IMR-90 (cell line): ENCODE data around the gene CALHM6. TPM values are rescaled to one million over a fixed set of nuclear protein-coding genes. Genes with fewer than 3 reads are reported as not detected.

Experiments
- ATAC-seq: fragments of 200-7000 bp; cut with Tn5 transposase; 2 replicates; pipeline ENCODE4 v1.9.1; 2020; ENCODE audit warnings: low read depth, mild to moderate bottlenecking, moderate library complexity
- BruUV-seq: library from RNA; stranded (reverse); fragments of 400-500 nt; replicated peaks from 2 replicates; lab custom pipeline; 2021; lab: Mats Ljungman, UMichigan
- CTCF ChIA-PET: fragments of 300-600 bp; formaldehyde crosslinking; extraction: SDS; loops from one replicate; lab custom pipeline; 2021; ENCODE audit warnings: antibody characterized with exemption; lab: Yijun Ruan, JAX
- POLR2A ChIA-PET: fragments of 300-600 bp; sonication (Branson Sonifier 250); formaldehyde crosslinking; loops from one replicate; lab custom pipeline; 2022; ENCODE audit warnings: antibody characterized with exemption; ENCODE audit not compliant: unreplicated experiment; lab: Charles Lee
- DNase-seq: peaks from one replicate; pipeline ENCODE4 v3.0.0; 2013
- H2AFZ ChIP-seq: replicated peaks from 2 replicates; pipeline ENCODE3; 2013; ENCODE audit warnings: low read length, mild to moderate bottlenecking; ENCODE audit not compliant: poor library complexity
- H2AK5ac ChIP-seq: 2 replicates; pipeline ENCODE4 v1.6.1; 2013; ENCODE audit warnings: low read depth, low read length, inconsistent platforms
- H2AK9ac ChIP-seq: replicated peaks from 2 replicates; pipeline ENCODE3; 2013; ENCODE audit warnings: mild to moderate bottlenecking, low read depth, low read length, moderate library complexity; ENCODE audit not compliant: poor library complexity
- H2BK120ac ChIP-seq: 2 replicates; pipeline ENCODE4 v1.6.1; 2013; ENCODE audit warnings: low read depth, low read length, inconsistent platforms
- H2BK15ac ChIP-seq: 3 replicates; pipeline ENCODE4 v1.6.1; 2013; ENCODE audit warnings: low read depth, low read length, inconsistent platforms
- H2BK20ac ChIP-seq: 2 replicates; pipeline ENCODE4 v1.6.1; 2013; ENCODE audit warnings: low read depth, mild to moderate bottlenecking, inconsistent platforms, low read length, moderate library complexity
- H2BK5ac ChIP-seq: 2 replicates; pipeline ENCODE4 v1.6.1; 2013; ENCODE audit warnings: mild to moderate bottlenecking, low read depth, low read length, inconsistent platforms; ENCODE audit not compliant: poor library complexity, severe bottlenecking
- H3K14ac ChIP-seq: replicated peaks from 2 replicates; pipeline ENCODE4 v1.6.1; 2013; ENCODE audit warnings: low read depth, low read length, inconsistent platforms
- H3K18ac ChIP-seq: 2 replicates; pipeline ENCODE4 v1.6.1; 2013; ENCODE audit warnings: low read depth, low read length, control low read depth
- H3K23ac ChIP-seq: 2 replicates; pipeline ENCODE4 v1.6.1; 2013; ENCODE audit warnings: low read depth, low read length, inconsistent platforms
- H3K27ac ChIP-seq: 2 replicates; pipeline ENCODE4 v1.5.1; 2013; ENCODE audit warnings: mild to moderate bottlenecking, control low read depth, low read length; ENCODE audit not compliant: insufficient read depth
- H3K27me3 ChIP-seq: 2 replicates; pipeline ENCODE4 v1.6.1; 2013; ENCODE audit warnings: low read length; ENCODE audit not compliant: control insufficient read depth, insufficient read depth
- H3K36me3 ChIP-seq: 2 replicates; pipeline ENCODE4 v1.6.1; 2013; ENCODE audit warnings: low read length, mixed read lengths; ENCODE audit not compliant: control insufficient read depth, insufficient read depth
- H3K4ac ChIP-seq: 2 replicates; pipeline ENCODE4 v1.6.1; 2013; ENCODE audit warnings: low read depth, low read length, inconsistent platforms
- H3K4me1 ChIP-seq: 2 replicates; pipeline ENCODE4 v1.6.1; 2013; ENCODE audit warnings: low read length, mixed read lengths; ENCODE audit not compliant: control insufficient read depth, insufficient read depth
- H3K4me2 ChIP-seq: 2 replicates; pipeline ENCODE4 v1.6.1; 2013; ENCODE audit warnings: low read depth, mild to moderate bottlenecking, control low read depth, low read length, moderate library complexity
- H3K4me3 ChIP-seq: 2 replicates; pipeline ENCODE4 v1.5.1; 2013; ENCODE audit warnings: low read depth, mild to moderate bottlenecking, control low read depth, low read length, moderate library complexity; ENCODE audit not compliant: insufficient read depth
- H3K56ac ChIP-seq: 2 replicates; pipeline ENCODE4 v1.6.1; 2013; ENCODE audit warnings: low read length, inconsistent platforms; ENCODE audit not compliant: insufficient read depth; ENCODE audit errors: extremely low read depth
- H3K79me1 ChIP-seq, 2 experiments: 2 replicates each; pipeline ENCODE4 v1.6.1; 2013; ENCODE audit warnings: low read length in 2 of 2, inconsistent platforms in 1 of 2, low read depth in 1 of 2
- H3K9ac ChIP-seq: 2 replicates; pipeline ENCODE4 v1.6.1; 2013; ENCODE audit warnings: low read depth, low read length, control low read depth
- H3K9me1 ChIP-seq: 2 replicates; pipeline ENCODE4 v1.6.1; 2013; ENCODE audit warnings: low read length, inconsistent platforms; ENCODE audit not compliant: insufficient read depth
- H3K9me3 ChIP-seq: 2 replicates; pipeline ENCODE4 v1.6.1; 2013; ENCODE audit warnings: low read length; ENCODE audit not compliant: control insufficient read depth, insufficient read depth
- H4K20me1 ChIP-seq: 2 replicates; pipeline ENCODE4 v1.6.1; 2013; ENCODE audit warnings: low read length, inconsistent platforms; ENCODE audit not compliant: insufficient read depth
- H4K5ac ChIP-seq: 2 replicates; pipeline ENCODE4 v1.6.1; 2013; ENCODE audit warnings: mild to moderate bottlenecking, low read depth, low read length, control low read depth
- H4K8ac ChIP-seq, 2 experiments: 2 replicates each; pipeline ENCODE4 v1.6.1; 2013; ENCODE audit warnings: low read depth in 2 of 2, low read length in 2 of 2, control low read depth in 1 of 2, inconsistent platforms in 1 of 2
- H4K91ac ChIP-seq: 2 replicates; pipeline ENCODE4 v1.6.1; 2013; ENCODE audit warnings: low read depth, low read length, inconsistent platforms; ENCODE audit not compliant: insufficient read depth
- POLR2A ChIP-seq: IDR thresholded peaks from 2 replicates; pipeline ENCODE4 v1.6.1; 2012; ENCODE audit warnings: mild to moderate bottlenecking, low read depth, low read length
- RAD21 ChIP-seq: IDR thresholded peaks from 2 replicates; pipeline ENCODE4 v1.6.1; 2012; ENCODE audit warnings: low read length, improper control_type of control experiment
- WGBS, 2 experiments: methylation state at CpG; one replicate each; pipeline versions ENCODE4 v1.1.5 to v1.1.7; 2013; ENCODE audit warnings: missing lambda C conversion rate in 2 of 2; ENCODE audit not compliant: insufficient read length in 1 of 2; ENCODE audit errors: extremely low coverage in 2 of 2; 5-methylcytosine and 5-hydroxymethylcytosine counted together
- dilution Hi-C: fragments of 300-500 bp; cut with HindIII; formaldehyde crosslinking; loops from one replicate; pipeline ENCODE4 v1.14.3; 2018; ENCODE audit warnings: low sequenced_read_pairs; ENCODE audit not compliant: unreplicated experiment
- in situ Hi-C: fragments of 300-500 bp; cut with MboI; formaldehyde crosslinking; loops from 3 replicates; pipeline ENCODE4 v1.14.3; 2019; ENCODE audit warnings: low sequenced_read_pairs, inconsistent platforms, mixed read lengths
- intact Hi-C: fragments of 100-400 bp; cut with micrococcal nuclease; formaldehyde crosslinking; loops from 2 replicates; pipeline ENCODE4 v1.10.0; 2022
- polyA plus RNA-seq, 3 experiments: library from polyadenylated mRNA; depleted of rRNA; stranded (reverse); fragments of >200 nt; gene quantifications; 2 replicates each; pipeline ENCODE4 v1.2.3, GENCODE V29; 2012; ENCODE audit warnings: low replicate concordance in 1 of 3
- total RNA-seq: library from RNA; depleted of rRNA; stranded (reverse); fragments of >200 nt; gene quantifications from 2 replicates; pipeline ENCODE4 v1.2.3, GENCODE V29; 2012

Gene CALHM6
- total and polyA plus RNA-seq, 2 of the 4 experiments (the other 2 are of a cell fraction) = 0.72 to 1.5 TPM

DNA sequence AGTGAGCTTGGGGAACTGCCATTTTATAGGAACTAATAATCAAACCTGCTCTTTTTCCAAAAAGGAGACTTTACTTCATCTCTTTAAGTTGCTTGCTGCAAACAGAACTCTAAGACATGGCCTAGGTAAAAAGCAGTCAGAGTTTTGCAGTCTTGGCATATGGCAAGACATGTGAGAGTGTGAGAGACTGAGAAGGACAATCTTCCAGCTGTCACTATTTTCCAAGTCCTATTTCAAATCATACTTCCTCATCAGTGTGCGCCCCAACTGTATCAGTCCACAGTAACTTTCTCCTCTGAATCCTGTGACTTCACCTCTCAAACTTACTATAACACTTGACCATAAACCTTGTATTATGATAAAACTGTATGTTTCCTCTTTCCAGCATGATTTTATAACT is 10.4 kb downstream of the CALHM6 start:
- ATAC-seq (no peak), DNase-seq (no peak)
- Histone ChIP-seq H3K36me3 (no peaks in the 10 kb centered on the region), H2AFZ (no peak overlapping the region), H2AK5ac (no peak overlapping the region), H4K91ac (no peak overlapping the region), H2BK120ac (no peak overlapping the region), H3K27ac (no peak overlapping the region), H3K23ac (no peak overlapping the region), H3K9me3 (no peaks in the 10 kb centered on the region), H3K9ac (no peak overlapping the region), H3K79me1 (no peaks in the 10 kb centered on the region), H3K4ac (no peak overlapping the region), H2BK15ac (no peak overlapping the region), H2AK9ac (no peak overlapping the region), H4K5ac (no peak overlapping the region), H3K56ac (no peak overlapping the region), H3K4me3 (no peak overlapping the region), H3K4me2 (no peak overlapping the region), H2BK20ac (no peak overlapping the region), H3K14ac (no peak overlapping the region), H2BK5ac (no peak overlapping the region), H3K18ac (no peak overlapping the region), H3K4me1 (no peaks in the 10 kb centered on the region), H4K8ac (no peak overlapping the region), H3K9me1 (no peaks in the 10 kb centered on the region), H3K27me3 (no peaks in the 10 kb centered on the region), H4K20me1 (no peaks in the 10 kb centered on the region)
- intact Hi-C loops = no loop called here
- POLR2A ChIA-PET = no interaction called here
- dilution Hi-C loops = no loop called here
- CTCF ChIA-PET = no interaction called here
- TF ChIP-seq POLR2A (no peak), RAD21 (no peak)
- in situ Hi-C loops = no loop called here
- no CpG with 5 or more reads among the region's 1 CpG for WGBS, 2 experiments
- BruUV-seq = no TSS peak
